Right atrium auricular region (tissue), 2 donors: ENCODE results near the gene ITGB4. TPM values are rescaled to one million over a fixed set of nuclear protein-coding genes. Genes with fewer than 3 reads are reported as not detected.
A peak's percentile ranks its signal among the peaks of the same experiment; 100 is the strongest.

Source experiments
- DNase-seq: peaks from one replicate; pipeline ENCODE4 v3.0.0-alpha.2; 2019; ENCODE audit warnings: low spot score
- H3K27ac ChIP-seq, 2 donors: fragments of 200-600 bp; sonication (generic); 1 replicate in 1 of 2; 2 replicates in 1 of 2; pipeline ENCODE4 v1.5.1; 2016 to 2019
- H3K27me3 ChIP-seq, 2 donors: fragments of 200-600 bp; sonication (generic); one replicate each; pipeline versions ENCODE4 v1.5.1 to v1.6.0; 2017 to 2019
- H3K36me3 ChIP-seq: fragments of 200-600 bp; sonication (generic); one replicate; pipeline ENCODE4 v1.5.1; 2016
- H3K4me1 ChIP-seq, 2 donors: fragments of 200-600 bp; sonication (generic); one replicate each; pipeline versions ENCODE4 v1.5.1 to v1.6.0; 2017 to 2019
- H3K4me3 ChIP-seq, 2 donors: fragments of 200-600 bp; sonication (generic); 1 replicate in 1 of 2; 2 replicates in 1 of 2; pipeline ENCODE4 v1.5.1; 2017 to 2019; ENCODE audit warnings: mild to moderate bottlenecking in 1 of 2, moderate library complexity in 1 of 2
- H3K9me3 ChIP-seq, 2 donors: fragments of 200-600 bp; sonication (generic); one replicate each; pipeline ENCODE4 v1.5.1; 2019
- CTCF ChIP-seq, 2 donors: fragments of 200-600 bp; sonication (generic); IDR thresholded peaks; one replicate each; pipeline ENCODE4 v1.5.1; 2019; ENCODE audit warnings: antibody characterized with exemption in 2 of 2
- total RNA-seq, 2 donors: library from RNA; depleted of rRNA; stranded (reverse); fragments of >200 nt; gene quantifications; one replicate each; pipeline ENCODE4 v1.1.0, GENCODE V29; 2016

ITGB4 gene
- total RNA-seq, 2 donors from 2014 or later: 11.1 to 37.5 TPM

DNA sequence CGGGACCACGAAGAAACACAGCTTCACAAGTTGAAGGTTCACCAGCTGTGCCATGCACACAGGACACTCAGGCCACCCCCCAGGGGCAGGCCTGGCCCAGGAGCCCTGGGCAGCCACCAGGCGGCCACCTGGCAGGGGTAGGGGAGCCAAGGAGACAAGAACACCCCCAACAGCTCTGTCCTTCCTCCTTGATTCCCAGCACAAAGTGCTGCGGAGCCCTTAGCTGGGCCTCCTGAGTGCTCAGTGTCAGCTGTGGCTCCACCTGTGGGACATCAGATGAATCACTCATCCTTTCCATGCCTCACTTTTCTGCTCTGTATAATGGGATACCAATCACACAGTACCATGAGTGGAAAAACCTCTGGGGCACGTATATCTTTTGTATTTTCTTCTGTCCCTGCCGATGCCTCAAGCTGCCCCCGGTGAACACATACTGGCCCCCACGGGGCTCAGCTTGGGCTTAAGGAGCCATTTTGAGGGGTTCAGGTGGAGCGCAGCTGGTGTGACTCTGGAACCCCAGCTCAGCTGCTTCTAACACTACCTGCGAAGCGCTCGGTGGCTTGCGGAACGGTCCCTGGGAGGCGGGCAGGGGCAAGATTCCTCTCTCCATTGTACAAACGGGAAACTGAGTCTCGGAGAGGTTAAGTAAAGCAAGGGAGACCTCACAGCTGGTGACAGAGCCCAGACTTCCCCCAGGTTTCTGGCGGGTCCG is 31.7 kb downstream of the ITGB4 start:
- no peaks in the 10 kb centered on the region for H3K9me3 ChIP-seq
- H3K27me3 ChIP-seq: no peaks in the 10 kb centered on the region
- peak overlapping the region in 1 of 2 donors; percentile 60 for H3K27ac ChIP-seq
- no peak for TF ChIP-seq CTCF (IDR thresholded peaks at IDR 0.05)
- no peaks in the 10 kb centered on the region for H3K36me3 ChIP-seq
- H3K4me3 ChIP-seq: peak overlapping the region; percentile 38 to 56
- peaks cover 0 to 25% of the 10 kb centered on the region in 2 donors for H3K4me1 ChIP-seq
- DNase-seq: no peak

DNA sequence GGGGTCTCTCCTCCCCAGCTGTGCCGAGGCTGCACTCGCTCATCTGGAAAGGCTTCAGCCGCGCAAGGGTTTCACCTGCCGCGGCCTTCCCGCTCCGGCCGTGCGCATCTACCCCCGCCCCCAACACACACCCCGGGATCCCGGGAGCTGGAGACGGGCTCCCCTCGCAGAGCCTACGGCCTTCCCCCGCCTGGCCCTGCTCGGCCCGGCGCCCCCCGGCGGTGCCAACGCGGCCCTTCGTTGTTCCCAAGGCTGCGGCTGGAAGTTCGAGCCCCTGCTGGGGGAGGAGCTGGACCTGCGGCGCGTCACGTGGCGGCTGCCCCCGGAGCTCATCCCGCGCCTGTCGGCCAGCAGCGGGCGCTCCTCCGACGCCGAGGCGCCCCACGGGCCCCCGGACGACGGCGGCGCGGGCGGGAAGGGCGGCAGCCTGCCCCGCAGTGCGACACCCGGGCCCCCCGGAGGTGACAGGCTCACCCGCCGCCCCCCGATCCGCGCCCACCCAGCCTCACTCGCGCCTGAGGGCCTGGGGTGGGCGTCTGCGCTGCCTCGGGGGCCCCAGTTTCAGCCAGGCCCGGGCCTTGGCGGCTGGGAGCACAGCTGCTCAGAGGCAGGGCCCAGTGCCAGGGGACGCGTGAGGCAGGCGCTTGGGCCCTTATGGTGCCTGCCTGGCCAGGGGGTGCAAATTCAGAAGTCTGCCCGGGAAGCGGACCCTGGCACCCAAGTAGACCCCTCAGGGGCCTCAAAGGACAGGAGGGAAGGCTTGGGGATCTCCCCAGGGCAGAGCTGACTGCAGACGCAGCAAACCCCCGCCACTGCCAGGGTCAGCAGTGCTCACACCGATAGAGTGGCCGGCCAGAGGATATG is 32.5 kb downstream of the ITGB4 start:
- peak overlapping the region in 1 of 2 donors; percentile 60 for H3K27ac ChIP-seq

DNA sequence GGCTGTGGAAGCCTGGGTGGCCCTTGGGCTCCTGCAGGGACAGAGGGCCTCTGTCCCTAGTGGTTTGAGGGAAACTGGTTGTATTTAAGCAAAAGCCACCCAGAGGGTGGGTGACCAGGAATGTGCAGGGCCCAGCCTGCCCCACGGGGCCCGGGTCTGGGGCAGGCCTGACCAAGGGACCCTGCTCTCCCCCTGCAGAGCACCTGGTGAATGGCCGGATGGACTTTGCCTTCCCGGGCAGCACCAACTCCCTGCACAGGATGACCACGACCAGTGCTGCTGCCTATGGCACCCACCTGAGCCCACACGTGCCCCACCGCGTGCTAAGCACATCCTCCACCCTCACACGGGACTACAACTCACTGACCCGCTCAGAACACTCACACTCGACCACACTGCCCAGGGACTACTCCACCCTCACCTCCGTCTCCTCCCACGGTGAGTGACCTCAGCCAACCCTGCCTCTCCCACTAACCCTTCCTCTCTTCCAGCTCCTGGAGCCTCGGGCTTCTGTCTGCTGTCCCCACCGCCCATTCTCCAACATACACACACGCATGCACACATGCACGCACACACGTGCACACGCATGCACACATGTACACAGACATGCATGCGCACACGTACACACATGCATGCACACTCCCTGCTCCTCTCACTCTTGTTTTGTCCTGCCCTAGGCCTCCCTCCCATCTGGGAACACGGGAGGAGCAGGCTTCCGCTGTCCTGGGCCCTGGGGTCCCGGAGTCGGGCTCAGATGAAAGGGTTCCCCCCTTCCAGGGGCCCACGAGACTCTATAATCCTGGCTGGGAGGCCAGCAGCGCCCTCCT is 33.3 kb downstream of the ITGB4 start:
- Histone ChIP-seq H3K27me3 (no peaks in the 10 kb centered on the region), H3K36me3 (no peaks in the 10 kb centered on the region), H3K4me1 (peaks cover 0 to 22% of the 10 kb centered on the region in 2 donors), H3K4me3 (no peak overlapping the region), H3K27ac (peak overlapping the region in 1 of 2 donors; percentile 60), H3K9me3 (no peaks in the 10 kb centered on the region)
- no peak for DNase-seq
- no peak for TF ChIP-seq CTCF (IDR thresholded peaks at IDR 0.05)

More for the DNA sequence above, 32.5 kb downstream of the ITGB4 start:
- peaks cover 0 to 25% of the 10 kb centered on the region in 2 donors for H3K4me1 ChIP-seq
- H3K9me3 ChIP-seq: no peaks in the 10 kb centered on the region
- H3K27me3 ChIP-seq: no peaks in the 10 kb centered on the region
- DNase-seq: no peak
- peak overlapping the region; percentile 38 to 56 for H3K4me3 ChIP-seq
- no peaks in the 10 kb centered on the region for H3K36me3 ChIP-seq
- peak; percentile 71 to 78 for TF ChIP-seq CTCF (IDR thresholded peaks at IDR 0.05)

DNA sequence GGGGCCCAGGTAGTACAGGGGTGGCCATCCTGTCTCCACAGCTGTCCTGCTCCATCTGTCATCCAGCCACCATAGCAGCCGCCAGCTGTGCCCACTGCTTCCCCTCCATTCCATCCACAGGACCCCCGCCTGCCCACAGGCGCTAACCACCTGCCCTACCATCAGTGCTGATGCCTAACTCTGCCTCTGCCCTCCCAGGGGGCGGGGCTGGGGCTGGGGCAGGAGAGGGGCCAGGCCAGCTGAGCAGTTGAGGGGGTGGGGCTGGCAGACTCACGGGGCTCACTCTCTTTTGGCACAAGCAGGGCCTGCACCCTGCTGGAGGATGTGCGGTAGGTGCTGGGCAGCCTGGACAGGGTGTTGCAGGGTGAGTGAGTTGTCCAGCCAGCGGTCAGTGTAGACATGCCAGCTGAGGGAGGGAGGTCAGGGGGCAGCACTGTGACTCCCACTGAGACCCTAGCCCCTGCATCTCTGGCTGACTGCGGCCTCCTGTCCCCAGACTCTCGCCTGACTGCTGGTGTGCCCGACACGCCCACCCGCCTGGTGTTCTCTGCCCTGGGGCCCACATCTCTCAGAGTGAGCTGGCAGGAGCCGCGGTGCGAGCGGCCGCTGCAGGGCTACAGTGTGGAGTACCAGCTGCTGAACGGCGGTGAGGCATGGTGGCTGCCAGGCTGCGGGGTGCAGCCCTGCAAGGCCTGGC is 34.1 kb downstream of the ITGB4 start:
- no peak for DNase-seq
- no peak overlapping the region for H3K4me3 ChIP-seq
- no peaks in the 10 kb centered on the region for H3K36me3 ChIP-seq
- TF ChIP-seq CTCF (IDR thresholded peaks at IDR 0.05): no peak
- no peaks in the 10 kb centered on the region for H3K27me3 ChIP-seq
- no peaks in the 10 kb centered on the region for H3K9me3 ChIP-seq
- no peak overlapping the region for H3K27ac ChIP-seq
- H3K4me1 ChIP-seq: peaks cover 0 to 15% of the 10 kb centered on the region in 2 donors

- no peak overlapping the region for H3K27ac ChIP-seq
- H3K36me3 ChIP-seq: no peaks in the 10 kb centered on the region
- DNase-seq: no peak
- no peaks in the 10 kb centered on the region for H3K27me3 ChIP-seq
- H3K9me3 ChIP-seq: no peaks in the 10 kb centered on the region
- peaks cover 0 to 15% of the 10 kb centered on the region in 2 donors for H3K4me1 ChIP-seq
- no peak overlapping the region for H3K4me3 ChIP-seq
- TF ChIP-seq CTCF (IDR thresholded peaks at IDR 0.05): no peak
Measured at GRCh38 chr17:75755990-75756389, 34.7 kb downstream of the ITGB4 start.
